Hematopoietic multipotent progenitor cell treated with erythropoietin and hydrocortisone succinate and interleukin-3 and kit ligand, for 4 days (in vitro differentiated cells): ENCODE measurements around the gene ATP8B1.

Source experiments
- DNase-seq: peaks from one replicate; pipeline ENCODE4 v3.0.0-alpha.2; 2015

ATP8B1 gene

GRCh38 chr18:57791192-57791591 lies 11.9 kb downstream of the ATP8B1 start:
- no peak for DNase-seq

- DNase-seq: no peak
These were observed 12.8 kb downstream of the ATP8B1 start for GRCh38 chr18:57790316-57790715.

GRCh38 chr18:57789759-57790158 lies 13.4 kb downstream of the ATP8B1 start:
- no peak for DNase-seq

DNA sequence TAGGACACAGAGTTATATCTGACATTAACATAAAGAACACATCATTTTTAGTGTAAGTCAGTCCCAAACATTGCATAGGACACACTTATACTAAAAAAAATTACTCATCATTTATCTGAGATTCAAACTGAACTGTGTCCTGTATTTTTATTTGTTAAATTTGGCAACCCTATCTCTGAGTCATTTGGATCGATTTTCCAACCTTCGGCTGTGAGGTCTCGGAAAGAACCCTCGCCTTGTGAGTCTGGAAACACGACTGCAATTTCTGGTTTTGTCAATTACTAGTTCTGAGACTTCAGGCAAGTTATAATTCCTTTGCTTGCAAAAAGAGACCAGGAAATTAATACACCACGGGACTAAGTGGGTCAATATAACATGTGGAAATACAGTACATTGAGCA lies 14.0 kb downstream of the ATP8B1 start:
- DNase-seq: no peak

- no peak for DNase-seq
These were observed 15.9 kb downstream of the ATP8B1 start for GRCh38 chr18:57787068-57787685.

GRCh38 chr18:57785751-57786437 lies 17.2 kb downstream of the ATP8B1 start:
- no peak for DNase-seq

- DNase-seq: no peak
These were observed 18.4 kb downstream of the ATP8B1 start for GRCh38 chr18:57784801-57785114.

DNA sequence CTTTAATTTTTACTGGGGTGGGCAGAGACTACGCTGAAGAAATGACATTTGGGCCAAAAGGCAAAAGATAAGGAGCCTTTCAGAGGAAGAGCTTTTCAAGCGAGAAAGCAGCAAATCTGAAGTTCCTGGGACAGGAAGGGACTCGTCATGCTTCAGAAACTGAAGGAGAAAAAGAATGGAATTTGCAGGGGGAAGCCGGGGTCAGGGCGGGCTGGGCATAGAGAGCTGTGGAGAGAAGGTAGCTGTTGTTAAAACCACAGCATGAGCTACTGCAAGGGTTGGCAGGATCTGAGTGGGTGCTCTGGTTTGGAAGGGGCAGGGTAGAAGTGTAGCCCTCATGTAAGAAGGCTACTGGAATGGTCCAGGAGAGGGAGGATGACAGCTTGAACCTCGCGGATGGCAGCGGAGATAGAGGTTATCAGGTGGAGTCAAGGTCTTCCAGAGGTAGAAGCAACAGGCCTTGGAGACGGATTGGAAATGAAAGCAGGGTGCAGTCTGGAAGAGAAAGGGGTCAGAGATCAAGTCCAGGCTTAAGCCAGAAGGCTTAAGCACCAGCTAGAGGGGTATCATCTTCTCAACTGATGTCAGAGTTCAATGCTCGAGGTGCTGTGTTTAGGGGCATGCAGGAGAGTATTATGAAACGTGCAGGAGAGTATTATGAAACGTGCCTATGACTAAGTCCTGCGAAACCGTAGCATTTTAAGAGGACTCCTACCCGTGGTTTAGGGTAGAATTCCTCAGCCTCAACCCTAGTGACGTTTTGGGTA lies 18.9 kb downstream of the ATP8B1 start:
- no peak for DNase-seq

GRCh38 chr18:57782049-57782448 lies 21.1 kb downstream of the ATP8B1 start:
- no peak for DNase-seq

DNA sequence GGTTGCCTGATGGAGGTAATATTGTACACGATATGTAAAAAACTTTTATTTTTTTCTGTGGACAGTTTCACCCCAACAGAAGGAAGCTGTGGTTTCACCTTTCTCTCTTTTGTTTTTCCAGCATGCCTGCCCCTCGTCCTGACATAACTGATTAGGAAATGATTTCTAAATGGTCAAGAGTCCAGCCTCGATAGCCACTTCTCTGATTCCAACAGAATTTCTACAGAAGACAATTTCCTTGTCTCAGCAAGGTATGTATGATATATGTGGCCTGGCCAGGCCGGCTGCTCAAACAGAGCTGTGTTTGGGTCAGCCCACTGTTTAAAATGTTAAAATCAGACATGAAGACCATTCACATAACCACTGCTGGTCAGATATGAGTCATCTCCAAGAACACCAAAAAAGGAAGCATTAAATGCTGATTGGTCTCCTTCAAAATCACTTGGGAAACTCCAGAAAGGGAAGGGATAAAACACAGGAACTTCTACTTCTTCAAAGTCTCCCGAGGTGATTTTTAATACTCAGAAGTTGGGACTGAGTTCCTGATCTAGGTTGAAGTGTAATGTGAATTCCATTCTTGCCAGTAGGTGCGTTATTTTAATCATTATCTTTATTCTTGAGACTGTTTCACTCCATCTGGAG lies 22.3 kb downstream of the ATP8B1 start:
- no peak for DNase-seq

GRCh38 chr18:57780318-57780705 lies 22.8 kb downstream of the ATP8B1 start:
- no peak for DNase-seq

DNA sequence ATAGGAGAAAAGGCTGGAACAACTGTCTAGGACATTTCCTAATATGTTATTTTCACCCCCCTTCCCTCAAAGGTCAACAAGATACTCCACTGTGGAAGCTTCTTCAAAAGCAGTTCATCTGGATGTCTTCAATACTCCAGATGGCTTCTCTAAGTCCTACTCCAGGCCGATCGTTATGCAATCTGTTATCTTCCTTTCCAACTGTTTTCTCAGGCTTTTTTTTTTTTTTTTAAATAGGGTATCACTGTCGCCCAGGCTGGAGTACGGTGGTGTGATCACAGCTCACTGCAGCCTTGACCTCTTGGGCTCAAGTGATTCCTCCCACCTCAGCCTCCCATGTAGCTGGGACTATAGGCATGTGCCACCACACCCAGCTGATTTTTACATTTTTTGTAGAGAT lies 26.3 kb downstream of the ATP8B1 start:
- DNase-seq: peak; percentile 79

DNA sequence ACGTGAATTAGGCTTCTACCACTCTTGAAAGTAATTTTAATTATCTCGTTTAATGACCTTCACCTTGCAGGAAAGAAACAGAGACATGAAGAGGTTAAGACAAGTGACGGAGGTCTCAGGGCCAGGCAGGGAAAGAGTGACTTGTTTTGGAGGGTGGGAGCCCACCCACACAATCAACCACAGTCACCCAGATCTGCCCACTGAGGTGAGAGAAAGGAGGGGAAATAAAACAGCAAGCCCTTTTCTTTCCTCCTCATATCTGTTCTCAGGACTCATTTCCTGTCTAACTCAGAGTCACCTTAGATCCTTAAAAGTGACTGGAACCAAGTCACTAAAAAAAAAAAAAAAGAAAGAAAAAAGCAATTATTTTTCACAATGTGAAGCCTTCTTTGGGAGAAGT lies 26.8 kb downstream of the ATP8B1 start:
- no peak for DNase-seq

DNA sequence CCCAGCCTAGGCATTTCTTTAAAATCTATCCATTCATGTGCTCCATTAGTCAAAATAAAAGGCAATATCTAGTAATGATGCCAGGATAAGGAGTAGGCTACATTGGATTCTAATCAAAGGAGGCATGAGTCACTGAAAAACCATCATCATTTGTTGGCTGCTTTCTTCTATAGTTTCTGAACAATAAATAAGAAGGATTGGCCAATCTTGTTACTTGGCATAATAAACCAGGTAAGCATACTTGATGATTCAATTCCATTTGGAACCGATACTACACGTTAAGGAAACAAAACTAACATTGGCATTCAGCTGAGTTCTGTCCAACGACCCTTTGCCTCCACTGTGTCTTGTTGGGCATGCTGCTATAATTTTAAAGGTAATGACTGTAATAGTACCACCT lies 27.2 kb downstream of the ATP8B1 start:
- no peak for DNase-seq

DNA sequence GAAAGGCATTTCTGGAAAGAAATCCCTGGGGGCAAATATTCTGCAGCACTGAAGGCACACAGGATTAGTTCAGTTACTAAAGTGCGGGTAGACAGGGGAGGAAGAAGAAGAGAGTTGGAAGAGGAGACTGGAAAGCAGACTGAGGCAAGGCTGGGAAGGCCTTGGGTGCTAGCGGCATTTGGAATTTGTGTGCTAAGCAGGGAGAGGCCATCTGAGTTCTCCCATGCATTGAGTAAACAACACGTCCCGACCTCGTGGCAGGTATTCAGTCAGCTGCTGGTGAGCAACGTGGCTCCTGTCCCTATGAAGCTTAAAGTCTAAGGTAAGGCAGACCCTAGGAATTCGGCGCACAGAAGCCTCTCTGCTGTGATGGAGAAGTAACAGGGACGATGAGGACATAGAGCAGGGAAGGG lies 30.7 kb downstream of the ATP8B1 start:
- DNase-seq: no peak

- no peak for DNase-seq
These were observed 31.5 kb downstream of the ATP8B1 start for GRCh38 chr18:57771626-57772025.

DNA sequence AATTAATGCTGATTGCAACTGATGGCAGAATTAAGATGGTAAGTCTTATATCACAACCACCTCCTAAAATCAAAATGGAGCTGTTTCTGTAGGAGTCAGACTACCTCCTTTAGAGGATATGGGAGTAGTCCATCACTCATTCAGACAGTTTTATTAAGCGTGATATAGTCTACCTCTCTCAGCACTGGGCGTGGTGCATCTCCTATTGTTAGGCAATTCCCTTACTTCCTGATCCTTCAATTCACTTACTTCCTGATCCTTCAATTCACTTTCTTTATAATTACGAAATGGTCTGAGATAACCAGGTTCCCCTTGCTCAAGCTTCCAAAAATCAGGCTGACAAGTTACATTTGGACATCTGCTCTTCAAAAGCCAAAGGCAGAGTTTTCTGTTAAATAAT lies 31.9 kb downstream of the ATP8B1 start:
- DNase-seq: no peak

GRCh38 chr18:57768537-57769326 lies 34.4 kb downstream of the ATP8B1 start:
- DNase-seq: no peak

- no peak for DNase-seq
These were observed 35.7 kb downstream of the ATP8B1 start for GRCh38 chr18:57767259-57768050.

- DNase-seq: no peak
These were observed 38.1 kb downstream of the ATP8B1 start for GRCh38 chr18:57764995-57765394.

DNA sequence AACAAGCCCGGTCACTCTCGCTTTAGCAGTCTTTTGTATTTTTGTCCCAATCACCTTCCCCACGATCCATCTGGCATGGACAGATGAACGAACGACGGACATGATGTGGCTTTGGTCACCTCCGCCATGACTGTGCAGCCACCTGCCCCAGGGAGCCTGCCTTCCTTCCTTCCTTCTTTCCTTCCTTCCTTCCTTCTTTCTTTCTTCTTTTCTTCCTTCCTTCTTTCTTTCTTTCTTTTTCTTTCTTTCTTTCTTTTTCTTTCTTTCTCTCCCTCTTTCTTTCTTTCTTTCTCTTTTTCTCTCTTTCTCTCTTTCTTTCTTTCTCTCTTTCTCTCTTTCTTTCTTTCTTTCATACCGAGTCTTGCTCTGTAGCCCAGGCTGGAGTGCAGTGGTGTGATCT lies 39.0 kb downstream of the ATP8B1 start:
- DNase-seq: no peak

DNA sequence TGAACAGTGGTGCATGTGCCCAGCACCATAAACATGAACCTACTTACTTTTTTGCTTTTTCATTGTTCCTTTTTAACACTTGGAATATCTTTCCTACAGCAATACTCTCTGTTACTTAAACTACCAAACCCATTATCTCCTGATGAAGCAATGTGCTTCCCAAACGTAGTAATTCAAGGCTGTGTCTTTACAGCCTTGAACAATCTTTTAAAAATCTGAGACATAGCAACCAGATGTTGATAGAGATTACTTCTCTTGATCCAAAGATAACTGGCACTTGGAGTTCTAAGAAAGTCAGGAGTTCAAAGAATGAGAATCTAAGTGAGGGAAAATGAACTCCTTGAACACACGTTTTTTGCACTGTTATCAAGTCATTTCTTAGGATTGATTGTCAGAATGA lies 40.4 kb downstream of the ATP8B1 start:
- no peak for DNase-seq
